RPMI8226 (cell line): ENCODE results near the gene DTX1.

Experiments used
- DNase-seq: peaks from one replicate; pipeline ENCODE4 v3.0.0-alpha.2; 2015

The DTX1 gene

DNA sequence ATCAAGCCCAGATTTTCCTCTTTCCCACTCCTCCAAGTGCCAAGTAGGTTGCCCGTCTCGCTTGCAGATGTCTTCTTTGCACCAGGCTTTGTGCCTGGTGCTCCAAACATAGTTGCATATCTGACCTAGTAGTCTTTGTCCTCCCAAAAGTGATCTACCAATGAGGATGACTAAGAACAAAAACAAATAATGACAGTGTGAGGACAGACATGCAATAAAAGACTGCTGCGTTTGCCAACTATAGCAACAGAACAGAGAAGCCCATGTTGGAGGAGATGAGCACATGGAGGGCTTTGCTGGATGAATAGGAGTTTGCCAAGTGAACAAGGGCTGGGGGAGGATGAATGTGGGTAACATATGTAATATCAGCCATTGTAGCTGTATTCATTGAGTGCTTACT lies 15.6 kb downstream of the DTX1 start:
- no peak for DNase-seq

DNA sequence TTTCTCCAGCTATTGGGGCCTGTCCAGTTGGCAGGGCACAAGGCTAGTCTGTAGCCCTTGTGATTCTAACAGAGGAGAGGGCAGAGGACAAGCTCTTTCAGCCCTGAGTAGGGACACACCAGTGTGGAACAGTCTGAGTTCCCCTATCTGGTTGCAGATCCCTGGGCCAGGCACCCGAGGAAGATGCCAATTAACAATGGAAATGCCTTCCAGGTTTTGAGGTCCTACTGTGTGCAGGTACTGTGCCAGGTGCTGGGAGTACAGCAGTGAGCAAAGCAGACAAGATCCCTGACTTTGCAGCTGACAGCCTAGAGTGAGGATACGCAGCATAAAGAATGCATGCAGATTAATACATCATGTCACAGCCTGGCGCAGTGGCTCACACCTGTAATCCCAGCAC lies 17.1 kb downstream of the DTX1 start:
- DNase-seq: no peak

GRCh38 chr12:113075137-113075683 lies 18.7 kb downstream of the DTX1 start:
- DNase-seq: peak; percentile 62

- no peak for DNase-seq
Observed at GRCh38 chr12:113077057-113077858, 20.7 kb downstream of the DTX1 start.

DNA sequence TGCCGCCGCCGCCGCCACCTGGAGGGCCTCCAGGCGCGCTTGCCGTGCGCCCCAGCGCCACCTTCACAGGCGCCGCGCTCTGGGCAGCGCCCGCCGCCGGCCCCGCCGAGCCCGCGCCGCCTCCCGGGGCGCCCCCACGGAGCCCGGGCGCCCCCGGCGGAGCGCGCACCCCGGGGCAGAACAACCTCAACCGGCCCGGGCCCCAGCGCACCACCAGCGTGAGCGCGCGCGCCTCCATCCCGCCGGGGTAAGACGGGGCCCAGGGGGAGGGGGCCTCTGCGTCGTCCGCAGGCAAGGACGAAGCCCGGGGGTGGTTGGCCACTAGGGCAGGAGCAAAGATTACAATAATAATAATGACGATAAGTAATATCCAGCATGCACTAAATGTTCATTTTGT lies 21.3 kb downstream of the DTX1 start:
- DNase-seq: no peak

GRCh38 chr12:113081873-113082272 lies 25.3 kb downstream of the DTX1 start:
- no peak for DNase-seq

- DNase-seq: no peak
Observed at GRCh38 chr12:113082486-113083148, 26.1 kb downstream of the DTX1 start.

DNA sequence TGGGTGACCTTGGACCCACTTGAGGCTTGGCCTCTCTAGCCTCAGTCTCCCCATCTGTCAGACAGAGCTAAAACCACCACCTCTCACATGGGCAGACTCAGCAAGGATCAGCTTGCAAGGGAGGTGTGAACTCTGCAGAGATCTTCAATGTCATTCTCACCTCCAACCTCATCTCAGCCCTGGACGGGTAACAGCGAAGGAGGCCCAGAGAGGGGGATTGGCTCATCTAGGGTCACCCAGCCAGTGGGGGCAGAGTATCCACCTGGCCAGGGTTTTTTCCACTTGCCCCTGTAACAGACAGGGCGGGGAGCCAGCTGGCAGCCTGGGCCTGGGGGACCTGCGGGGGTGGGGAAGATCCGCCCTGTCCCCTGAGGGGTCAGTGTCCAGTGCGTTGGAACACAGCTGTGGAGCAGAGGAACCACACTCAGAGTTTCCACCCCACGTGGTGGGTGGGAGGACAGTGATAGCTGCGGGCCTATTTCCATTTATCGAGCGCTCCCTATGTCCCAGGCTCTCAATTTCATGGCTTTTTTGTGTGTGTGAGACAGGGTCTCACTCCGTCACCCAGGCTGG lies 27.4 kb downstream of the DTX1 start:
- no peak for DNase-seq

- DNase-seq: peak; percentile 70
Observed at GRCh38 chr12:113086249-113087164, 30.0 kb downstream of the DTX1 start.

DNA sequence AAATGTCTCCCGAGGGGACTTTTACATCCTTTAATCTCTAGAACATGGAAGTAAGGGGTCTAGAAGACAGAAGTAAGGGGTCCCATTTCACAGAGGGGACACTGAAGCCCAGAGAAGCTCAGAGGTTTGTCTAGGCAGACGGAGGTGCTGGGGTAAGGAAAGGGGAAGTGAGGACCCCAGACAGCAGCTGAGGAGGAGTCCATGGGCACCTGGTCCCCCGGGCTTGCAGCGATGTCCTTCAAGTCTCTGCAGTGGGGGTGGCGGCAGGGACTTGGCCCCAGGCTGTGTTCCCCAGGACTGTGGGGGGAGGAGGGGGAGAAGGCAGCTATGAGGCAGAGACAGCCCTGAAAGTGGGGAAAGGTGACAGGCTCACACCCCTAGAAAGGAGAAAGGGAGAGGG lies 30.7 kb downstream of the DTX1 start:
- DNase-seq: peak; percentile 38

DNA sequence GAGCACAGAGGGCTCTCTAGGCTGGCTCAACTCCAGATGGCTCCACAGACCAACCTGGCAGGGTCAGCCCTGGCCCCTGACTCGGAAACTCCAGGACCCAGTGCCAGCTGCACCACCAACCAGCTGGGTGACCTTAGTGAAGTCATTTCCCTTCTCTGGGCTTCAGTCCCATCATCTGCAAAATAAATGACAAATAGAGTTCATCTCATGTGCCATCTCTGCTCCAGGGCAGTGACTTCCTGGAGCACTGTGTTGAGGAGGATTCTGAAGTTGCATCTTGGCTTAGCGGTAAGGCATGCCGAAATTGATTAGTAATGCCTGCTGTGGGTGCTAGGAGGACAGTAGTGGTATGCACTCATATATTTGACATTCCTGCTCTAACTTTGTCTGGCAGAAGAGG lies 31.5 kb downstream of the DTX1 start:
- DNase-seq: peak; percentile 58

DNA sequence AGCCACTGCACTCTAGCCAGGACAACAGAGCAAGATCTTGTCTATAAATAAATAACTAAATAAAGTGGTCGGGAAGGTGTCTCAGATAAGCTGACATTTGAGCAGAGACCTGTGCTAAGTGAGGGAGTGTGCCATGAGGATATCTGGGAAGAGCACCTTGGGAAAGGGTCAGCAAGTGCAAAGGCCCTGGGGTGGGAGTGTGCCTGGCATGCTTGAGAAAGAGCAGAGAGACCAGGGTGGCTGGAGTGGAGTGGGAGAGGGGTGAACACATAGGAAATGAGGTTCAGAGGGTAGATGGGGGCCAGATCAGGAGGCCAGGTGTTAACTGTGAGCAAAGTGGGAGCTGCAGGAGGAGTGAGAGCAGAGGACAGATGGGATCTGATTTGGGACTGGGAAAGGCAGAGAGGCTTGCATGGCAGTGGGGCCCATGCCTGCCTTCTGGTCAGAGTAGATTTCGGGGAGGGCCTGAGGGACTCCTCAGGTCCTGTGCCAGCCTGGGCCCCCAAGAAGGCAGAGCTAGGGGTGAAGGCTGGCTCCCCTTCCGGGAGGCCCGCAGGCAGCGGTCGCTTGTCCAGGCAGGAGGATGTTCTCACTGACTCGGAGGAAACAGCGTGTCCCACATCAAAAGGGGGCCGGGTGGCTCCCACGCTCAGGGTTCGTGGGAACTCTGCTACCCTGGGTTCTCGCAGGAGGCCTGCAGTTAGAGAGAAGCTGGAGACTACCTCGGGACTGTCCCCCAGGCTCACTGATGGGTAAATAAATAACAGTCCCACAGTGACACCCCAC lies 32.6 kb downstream of the DTX1 start:
- no peak for DNase-seq

DNA sequence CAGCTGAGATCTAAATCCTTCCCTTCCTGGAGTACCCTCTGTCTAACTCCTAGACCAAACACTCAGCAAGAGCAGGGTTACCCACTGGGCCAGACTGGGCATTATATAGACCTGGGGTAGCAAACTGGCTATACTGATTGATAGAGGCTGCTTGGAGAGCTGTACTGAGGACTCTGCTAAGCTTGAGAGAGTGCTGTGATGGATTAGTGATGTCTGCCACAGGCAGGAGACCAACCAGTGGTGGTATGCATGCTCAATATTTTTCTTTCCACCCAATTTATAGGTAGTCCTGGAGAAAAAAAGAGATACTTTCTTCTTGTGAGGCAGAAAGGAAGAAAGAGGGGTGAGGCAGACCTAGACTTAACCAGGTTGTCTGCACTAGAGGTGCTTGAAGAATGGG lies 33.3 kb downstream of the DTX1 start:
- no peak for DNase-seq

GRCh38 chr12:113090740-113091139 lies 34.2 kb downstream of the DTX1 start:
- no peak for DNase-seq

GRCh38 chr12:113091506-113091905 lies 35.0 kb downstream of the DTX1 start:
- no peak for DNase-seq

DNA sequence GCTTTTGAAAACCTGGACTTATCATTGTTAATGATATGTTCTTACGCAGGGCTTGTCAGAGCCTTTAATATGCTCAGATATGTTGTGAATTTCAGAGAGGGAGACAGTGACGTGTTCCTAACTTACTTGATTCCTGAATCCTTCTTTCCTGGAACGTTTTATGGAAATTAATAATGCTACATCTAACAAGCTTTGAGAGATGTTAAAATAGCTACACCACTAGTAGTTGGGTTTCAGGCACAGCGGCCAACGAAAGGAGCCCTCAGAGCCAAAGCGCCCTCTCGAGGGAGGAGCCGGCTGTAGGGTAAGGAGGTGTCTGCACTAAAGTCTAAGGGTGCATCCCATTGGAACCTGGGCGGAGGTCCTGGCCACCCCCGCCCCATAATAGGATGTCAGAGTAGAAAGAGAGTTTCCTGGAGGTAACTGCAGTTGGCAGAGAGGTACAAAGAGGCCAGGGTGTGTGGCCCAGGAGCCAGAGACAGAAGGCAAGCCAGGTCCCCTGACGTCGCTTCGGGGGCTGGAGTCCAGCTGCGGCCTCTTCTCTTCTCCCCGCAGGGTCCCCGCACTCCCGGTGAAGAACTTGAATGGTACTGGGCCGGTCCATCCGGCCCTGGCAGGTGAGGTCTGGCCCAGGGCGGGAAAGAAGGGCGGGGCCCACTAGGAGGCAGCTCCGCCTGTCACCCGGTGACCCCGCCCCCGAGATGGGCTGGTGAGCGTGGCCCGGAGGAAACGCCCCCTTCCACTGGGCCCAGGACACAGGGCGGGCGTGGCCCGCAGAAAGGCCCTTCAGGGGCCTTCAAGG lies 36.3 kb downstream of the DTX1 start:
- DNase-seq: peak; percentile 70

- no peak for DNase-seq
Observed at GRCh38 chr12:113093409-113094101, 37.0 kb downstream of the DTX1 start.

DNA sequence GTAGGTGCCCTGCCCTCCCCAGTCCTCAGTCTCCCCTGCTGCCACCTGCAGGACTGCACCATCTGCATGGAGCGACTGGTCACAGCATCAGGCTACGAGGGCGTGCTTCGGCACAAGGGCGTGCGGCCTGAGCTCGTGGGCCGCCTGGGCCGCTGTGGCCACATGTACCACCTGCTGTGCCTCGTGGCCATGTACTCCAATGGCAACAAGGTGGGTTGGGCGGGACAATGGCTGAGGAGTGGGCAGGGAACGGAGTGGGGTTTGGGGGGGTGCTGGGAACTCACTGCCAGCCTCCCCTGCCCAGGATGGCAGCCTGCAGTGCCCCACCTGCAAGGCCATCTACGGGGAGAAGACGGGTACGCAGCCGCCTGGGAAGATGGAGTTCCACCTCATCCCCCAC lies 38.2 kb downstream of the DTX1 start:
- no peak for DNase-seq

- no peak for DNase-seq
Observed at GRCh38 chr12:113095405-113095804, 38.9 kb downstream of the DTX1 start.

- DNase-seq: no peak
Observed at GRCh38 chr12:113096675-113097461, 40.3 kb downstream of the DTX1 start.
